ENCODE measurements around the gene ANAPC16.

DNA sequence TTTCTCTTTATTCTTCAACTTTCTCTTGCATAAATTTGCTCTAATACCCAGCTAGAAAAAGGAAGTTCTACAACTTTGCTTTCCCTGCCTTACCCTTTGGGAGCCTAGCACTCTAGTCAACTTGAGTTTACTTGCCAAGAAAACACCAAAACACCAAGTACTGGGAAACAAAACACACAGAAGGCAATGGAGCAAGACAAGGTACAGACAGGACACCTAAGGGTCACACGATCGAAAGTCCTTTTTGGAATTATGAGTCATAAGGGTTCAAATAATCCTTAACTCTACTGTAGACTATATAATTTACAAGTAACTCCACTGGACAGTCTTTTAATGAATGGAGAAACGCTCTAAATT lies 42.6 kb upstream of the ANAPC16 start:
- no peak for TF ChIP-seq POLR2A (IDR thresholded peaks at IDR 0.05)
- no peak for TF ChIP-seq CTCF (IDR thresholded peaks at IDR 0.05)
